Left renal pelvis (tissue), 4 donors: ENCODE data around the gene L3MBTL2. TPM values are rescaled to one million over a fixed set of nuclear protein-coding genes. Genes with fewer than 3 reads are reported as not detected.

Experiments
- DNase-seq, 4 donors: peaks; one replicate each; pipeline ENCODE4 v3.0.0-alpha.2; 2013; ENCODE audit warnings: low read depth in 4 of 4, low spot score in 3 of 4
- polyA plus RNA-seq, 4 donors: library from polyadenylated mRNA; unstranded; fragments of 120-200 nt; gene quantifications; one replicate each; pipeline ENCODE4 v1.2.1, GENCODE V29; 2013; ENCODE audit not compliant: insufficient read length in 4 of 4

The L3MBTL2 gene
- polyA plus RNA-seq, 4 donors: 18.8 to 29.0 (median 25.8) TPM

GRCh38 chr22:41204066-41204465, 1.0 kb upstream of the L3MBTL2 start:
- DNase-seq: no peak

GRCh38 chr22:41206719-41207118, 1.6 kb downstream of the L3MBTL2 start:
- DNase-seq: no peak

GRCh38 chr22:41215409-41215808, 10.3 kb downstream of the L3MBTL2 start:
- no peak for DNase-seq

DNA sequence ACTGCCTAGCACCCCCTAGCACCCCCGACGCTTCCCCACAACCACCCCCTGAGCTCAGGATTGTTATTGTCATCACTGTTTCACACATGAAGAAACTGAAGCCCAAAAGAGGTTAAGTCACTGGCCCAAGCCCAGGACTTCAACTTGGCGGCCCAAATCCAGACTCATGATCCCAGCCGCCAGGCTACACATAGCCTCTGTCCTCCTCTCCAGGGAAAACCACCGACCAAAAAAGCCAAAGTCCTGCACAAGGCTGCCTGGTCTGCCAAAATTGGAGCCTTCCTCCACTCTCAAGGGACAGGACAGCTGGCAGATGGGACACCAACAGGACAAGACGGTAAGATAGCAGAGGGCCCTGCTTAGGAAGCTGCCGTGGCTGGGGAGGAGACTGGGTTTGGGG, 10.8 kb downstream of the L3MBTL2 start:
- no peak for DNase-seq

DNA sequence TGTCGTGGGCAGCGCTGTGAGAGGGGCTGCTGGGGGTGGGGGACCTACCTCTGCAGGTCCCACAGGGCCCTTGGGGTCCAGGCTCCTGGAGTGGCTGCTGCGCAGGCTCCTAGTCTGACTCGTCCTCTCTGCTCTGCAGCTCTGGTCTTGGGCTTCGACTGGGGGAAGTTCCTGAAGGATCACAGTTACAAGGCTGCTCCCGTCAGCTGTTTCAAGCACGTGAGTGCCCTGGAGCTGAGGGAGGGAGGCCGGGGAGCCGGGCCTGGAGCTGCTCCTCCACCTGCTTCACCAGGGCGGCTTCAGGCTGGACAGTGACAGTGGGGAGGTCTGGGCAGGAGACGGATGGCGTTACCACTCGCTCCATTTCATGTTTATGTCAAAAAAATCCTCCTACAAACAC, 11.9 kb downstream of the L3MBTL2 start:
- DNase-seq: no peak

DNA sequence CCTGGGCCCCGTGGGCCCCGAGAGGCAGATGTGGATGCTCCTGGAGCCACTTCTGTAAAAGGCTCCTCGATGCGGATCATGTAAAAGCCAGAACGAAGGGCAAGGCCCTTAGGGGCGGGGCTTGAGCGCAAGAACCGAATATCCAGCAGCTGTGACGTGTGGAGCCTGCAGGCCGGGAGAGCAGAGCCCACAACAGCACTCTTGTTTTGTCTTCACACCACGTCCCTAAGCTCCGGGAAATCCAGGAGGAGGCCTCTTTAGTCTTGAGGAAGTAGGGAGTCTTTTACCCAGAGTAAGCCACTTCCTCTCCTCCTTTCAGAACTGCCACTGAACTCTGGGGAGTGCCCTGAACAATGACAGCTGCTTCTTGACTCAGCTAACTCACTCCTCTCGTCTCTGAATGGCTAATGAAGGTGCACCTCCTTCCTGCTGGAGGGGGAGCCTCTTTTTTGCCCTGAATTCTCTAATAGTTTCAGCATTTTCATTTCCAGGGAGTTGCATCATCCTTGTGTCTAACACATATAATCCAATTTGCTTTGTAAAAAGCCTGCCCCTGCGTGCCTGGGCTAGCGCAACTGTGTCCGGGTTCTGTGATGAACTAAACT, 12.5 kb downstream of the L3MBTL2 start:
- no peak for DNase-seq

DNA sequence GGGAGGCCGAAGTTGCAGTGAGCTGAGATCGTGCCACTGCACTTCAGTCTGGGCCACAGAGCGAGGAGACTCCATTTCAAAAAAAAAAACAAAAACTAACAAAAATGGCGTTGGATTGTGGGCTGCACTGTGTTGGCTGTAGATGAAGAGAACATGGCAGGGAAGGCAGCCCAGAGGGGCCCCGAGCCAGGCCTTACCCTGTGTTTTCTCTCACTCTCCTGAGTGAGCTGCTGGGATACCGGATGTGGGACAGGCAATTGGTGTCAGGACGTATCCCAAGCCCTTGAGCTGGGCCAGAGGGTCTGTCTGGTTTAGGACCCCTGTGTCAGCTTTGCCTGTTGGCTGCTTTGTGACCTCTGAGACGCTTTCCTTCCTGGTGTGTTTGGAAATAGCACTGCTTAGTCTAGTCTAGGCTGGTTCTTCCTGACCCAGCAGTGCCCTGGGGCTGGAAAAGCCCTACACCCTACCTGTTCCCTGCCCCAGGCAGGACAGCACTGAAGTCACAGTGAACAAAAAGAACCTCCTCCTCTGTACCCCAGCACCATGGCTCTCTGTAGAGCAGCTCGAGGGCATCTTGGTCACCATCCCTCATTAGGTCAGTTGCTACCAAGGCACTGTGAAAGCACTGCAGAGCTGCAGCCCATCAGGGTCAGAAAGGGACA, 17.9 kb downstream of the L3MBTL2 start:
- no peak for DNase-seq

DNA sequence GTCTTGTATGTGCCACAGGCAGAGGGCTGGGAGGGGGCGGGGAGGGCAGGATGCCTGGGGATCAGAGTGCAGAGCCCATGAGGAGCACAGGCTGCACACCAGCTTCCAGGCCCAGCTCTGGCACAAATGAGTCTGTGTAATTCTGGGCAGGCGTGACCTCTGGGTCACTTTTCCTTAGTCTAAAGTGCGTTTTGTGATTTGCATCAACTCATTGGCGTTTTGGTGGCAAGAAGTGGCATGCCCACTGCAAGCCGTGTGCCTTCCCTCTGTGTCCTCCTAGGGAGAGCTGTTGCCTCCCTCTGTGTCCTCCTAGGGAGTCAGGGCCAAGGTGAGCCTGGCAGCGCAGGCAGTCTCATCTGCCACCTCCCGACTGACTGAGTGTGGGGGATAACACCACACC, 18.4 kb downstream of the L3MBTL2 start:
- DNase-seq: no peak

- DNase-seq: no peak
Measured at GRCh38 chr22:41226723-41227655, 21.9 kb downstream of the L3MBTL2 start.

DNA sequence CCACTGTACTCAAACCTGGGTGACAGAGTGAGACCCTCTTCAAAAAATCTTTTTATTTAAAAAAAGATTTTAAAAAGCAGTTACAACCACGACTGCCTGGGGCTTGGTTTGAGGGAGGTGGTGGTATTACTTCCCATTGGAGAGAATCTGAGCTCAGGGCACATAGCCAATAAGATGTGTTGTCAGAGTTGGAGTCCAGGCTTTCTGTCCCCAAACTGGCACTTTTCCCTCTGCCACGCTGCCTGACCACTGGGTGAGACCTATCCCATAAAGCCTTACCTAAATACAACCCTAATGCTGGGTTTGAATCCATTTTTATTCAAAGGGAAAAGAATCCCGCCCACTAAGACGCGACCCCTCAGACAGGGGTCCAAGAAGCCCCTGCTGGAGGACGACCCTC, 24.1 kb downstream of the L3MBTL2 start:
- no peak for DNase-seq

DNA sequence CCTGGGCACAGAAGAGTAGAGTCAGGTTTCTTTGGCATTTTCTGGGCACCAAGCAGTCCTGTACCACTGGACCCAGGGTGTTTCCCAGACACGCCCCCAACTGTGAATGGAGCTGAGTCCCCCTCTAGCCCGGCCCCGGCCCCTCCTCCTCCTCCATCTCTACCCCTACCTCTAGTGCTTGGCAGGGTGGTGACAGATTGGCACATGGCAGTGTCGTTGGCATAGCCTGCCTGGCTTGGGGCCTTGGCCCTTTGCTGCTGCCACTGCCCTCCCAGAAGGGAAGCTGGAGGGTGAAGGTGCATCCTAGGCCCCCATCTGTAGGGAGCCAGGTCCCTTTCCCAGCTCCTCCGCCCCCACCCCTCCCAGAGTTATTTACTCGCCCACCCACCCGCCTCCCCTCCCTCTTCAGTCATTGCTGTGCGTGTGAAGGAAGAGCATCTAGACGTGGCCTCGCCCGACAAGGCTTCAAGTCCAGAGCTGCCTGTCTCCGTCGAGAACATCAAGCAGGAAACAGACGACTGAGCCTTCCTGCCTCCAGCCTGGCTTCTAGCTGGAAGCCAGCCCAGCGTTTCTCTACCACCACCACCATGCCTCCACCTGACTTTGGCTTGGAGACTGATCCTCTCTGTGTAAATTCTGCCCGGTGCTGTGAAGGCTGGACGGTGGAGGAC, 24.8 kb downstream of the L3MBTL2 start:
- no peak for DNase-seq

- no peak for DNase-seq
Measured at GRCh38 chr22:41230401-41230785, 25.3 kb downstream of the L3MBTL2 start.

GRCh38 chr22:41231369-41231768, 26.3 kb downstream of the L3MBTL2 start:
- DNase-seq: no peak

- DNase-seq: no peak
Measured at GRCh38 chr22:41234815-41235695, 29.9 kb downstream of the L3MBTL2 start.

DNA sequence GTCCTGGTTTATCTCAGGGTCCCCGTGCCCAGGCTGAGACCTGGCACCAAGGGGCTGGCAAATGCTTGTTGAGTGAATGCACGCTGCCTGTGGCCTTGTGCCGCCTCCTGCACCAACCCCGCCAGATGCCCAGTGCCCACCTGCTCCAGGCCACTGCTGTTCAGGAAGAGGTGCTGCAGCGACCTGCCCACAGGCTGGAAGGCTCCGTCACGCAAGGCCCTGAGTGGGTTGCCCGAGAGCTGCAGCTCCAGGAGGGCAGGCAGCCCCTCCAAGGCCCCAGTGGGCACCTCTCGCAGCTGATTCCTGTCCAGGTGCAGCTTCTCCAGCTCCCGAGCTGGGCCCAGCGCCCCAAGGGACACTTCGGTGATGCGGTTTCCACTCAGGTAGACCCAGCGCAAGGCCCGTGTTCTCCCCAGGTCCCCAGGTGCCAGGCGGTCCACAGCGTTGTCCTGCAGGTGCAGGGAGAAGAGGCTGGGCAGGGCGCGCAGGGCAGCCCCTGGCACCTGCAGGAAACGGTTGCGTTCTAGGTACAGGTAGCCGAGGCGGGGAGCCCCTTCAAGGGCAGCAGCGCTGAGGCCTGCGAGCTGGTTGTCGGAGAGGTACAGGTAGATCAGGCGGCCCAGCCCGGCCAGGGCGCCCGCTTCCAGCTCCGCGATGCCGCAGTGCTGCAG, 32.1 kb downstream of the L3MBTL2 start:
- DNase-seq: no peak

DNA sequence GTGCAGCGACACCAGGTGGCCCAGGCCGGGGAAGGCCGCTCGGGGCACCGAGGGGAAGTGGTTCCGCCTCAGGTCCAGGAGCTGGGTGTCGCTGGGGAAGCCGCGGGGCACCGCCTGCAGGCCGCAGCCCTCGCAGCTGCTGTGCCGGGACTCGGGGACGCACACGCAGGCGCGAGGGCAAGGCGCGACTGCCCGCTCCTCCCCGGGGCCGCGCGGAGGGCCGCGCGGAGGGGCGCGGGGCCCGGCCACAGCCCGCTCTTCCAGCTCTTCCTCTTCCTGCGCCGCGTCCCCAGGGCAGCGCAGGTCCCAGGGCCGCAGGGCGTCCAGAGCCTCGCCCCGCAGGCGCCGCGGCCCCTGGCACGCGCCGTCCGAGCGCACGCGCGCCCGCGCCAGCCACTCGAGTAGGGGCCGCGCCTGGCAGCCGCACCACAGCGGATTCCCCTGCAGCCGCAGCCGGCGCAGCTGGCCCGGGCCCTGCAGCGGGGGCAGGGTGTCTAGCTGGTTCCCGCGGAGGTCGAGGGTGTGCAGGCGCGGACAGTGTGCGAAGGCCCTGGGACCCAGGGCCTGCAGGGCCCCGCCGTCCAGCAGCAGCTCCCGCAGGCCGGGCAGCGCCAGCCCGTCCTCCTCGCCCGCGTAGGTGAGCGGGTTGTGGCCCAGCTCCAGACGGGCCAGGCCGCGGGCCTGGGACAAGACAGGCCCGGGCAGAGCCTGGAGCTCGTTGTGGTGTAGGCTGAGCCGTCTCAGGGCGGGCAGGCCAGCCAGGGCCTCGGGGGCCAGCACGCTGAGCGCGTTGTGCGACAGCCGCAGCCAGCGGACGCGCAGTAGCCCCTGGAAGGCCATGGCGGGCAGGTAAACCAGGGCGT, 32.8 kb downstream of the L3MBTL2 start:
- peak in 3 of 4 donors; percentile 39 to 51 (median 46) for DNase-seq

DNA sequence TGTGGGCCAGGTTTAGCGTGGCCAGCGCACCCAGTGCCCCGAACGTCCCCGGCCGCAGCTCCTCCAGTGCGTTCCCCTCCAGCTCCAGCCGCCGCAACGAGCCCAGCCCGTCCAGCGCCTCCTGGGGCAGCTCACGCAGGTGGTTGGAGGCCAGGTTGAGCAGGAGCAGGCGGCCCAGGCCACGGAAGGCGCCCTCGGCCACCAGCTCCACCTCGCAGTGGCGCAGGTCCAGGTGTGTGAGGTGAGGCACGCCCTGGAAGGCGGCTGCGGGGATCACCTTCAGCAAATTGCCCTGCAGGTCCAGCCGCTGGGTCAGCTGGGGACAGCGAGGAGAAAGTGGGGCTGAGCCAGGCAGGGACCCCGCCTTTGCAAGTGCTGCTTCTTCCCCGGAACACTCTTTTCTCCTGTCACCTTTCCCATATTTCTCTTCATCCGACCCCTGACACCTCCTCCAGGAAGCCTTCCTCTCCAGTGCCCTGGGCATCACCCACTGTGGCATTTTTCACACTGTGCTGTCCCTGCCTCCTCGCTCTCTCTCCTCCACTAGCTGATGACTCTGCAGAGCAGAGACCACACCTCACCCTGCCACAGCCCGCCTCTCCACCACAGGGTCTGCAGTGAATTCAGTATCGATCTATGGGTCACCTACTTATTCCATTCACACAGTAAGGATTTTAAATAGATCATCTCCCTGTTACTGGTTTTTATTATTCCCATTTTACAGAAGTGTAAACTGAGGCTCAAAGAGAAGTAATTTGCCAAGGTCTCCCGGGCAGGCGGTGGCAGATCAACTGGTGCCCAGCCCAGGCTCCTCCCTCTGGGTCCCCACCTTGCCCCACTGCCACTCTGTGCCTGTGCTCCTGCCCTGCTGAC, 33.7 kb downstream of the L3MBTL2 start:
- no peak for DNase-seq
